LHCN-M2 (cell line): ENCODE data around the gene ZNF236. TPM values are rescaled to one million over a fixed set of nuclear protein-coding genes. Genes with fewer than 3 reads are reported as not detected.
A peak's percentile ranks its signal among the peaks of the same experiment; 100 is the strongest.
"Not testable (repeated sequence)": the region's sequence is repeated elsewhere in the genome, so short reads cannot be mapped to it uniquely, and the experiment has no call there.

ENCODE experiments used
- DNase-seq: peaks from one replicate; pipeline ENCODE4 v3.0.0-alpha.2; 2012; ENCODE audit warnings: low read depth
- polyA plus RNA-seq: library from polyadenylated mRNA; unstranded; fragments of >200 nt; gene quantifications from one replicate; pipeline ENCODE4 v1.2.1, GENCODE V29; 2012; ENCODE audit warnings: missing spikeins
- total RNA-seq: library from RNA; depleted of rRNA; stranded (reverse); fragments of >200 nt; gene quantifications from 2 replicates; pipeline ENCODE4 v1.2.3, GENCODE V29; 2014; rRNA removed

Gene ZNF236
- 5.9 and 6.4 TPM in 2 replicates for total RNA-seq
- 2.5 TPM for polyA plus RNA-seq

DNA sequence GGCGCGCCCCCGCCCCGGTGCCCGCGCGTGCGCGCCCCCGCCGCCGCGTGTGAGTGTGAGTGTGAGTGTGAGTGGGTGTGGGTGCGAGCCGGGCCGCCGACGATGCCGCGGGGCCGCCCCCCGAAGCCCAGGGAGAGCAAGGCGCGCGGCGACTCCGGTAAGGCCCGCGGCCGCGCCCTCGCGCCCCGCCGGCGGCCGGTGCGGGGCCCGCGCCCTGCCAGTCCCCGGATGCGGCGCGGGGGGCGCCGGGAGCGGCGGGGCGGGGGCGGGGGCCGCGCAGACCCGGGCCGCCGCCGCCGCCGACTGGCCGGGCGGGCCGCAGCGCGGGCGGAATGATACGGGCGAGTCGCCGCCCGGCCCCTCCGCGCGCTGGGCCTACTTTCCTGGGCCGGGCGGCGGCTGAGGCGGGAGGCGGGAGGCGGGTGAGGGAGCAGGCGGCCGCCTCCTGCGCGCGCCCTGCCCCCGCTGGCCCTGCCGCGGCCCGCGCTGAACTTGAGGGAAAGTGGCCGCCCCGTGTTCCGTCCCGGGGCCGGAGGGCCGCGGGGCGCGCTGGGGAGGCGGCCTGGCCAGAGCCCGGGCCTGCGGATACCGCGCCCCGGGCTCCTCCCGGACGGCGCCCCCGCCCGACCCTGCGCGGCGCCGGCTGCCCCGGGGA, at the start of gene ZNF236:
Gene ZNF236 (plus strand): TSS at position 52 of the 655 bp plus-strand sequence. CDS start 51 bp downstream, at position 103.
- peak; percentile 63 for DNase-seq

DNA sequence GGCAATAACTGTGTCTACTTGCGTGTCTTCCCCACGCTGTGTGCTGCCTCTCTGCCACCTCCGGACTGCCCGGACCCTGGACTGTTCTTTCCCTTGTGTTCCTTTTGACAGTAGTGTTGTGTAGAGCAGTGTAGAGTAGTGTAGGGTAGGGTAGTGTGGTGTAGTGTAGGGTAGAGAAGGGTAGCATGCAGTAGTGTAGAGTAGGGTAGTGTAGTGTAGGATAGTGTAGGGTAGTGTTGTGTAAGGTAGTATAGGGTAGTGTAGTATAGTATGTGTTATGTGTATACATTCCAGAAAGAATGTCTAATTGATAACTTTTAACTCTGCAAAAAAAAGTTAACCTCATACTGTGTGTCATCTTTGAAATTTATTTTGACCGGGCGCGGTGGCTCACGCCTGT, 49.7 kb upstream of the ZNF236 start:
- no peak for DNase-seq

DNA sequence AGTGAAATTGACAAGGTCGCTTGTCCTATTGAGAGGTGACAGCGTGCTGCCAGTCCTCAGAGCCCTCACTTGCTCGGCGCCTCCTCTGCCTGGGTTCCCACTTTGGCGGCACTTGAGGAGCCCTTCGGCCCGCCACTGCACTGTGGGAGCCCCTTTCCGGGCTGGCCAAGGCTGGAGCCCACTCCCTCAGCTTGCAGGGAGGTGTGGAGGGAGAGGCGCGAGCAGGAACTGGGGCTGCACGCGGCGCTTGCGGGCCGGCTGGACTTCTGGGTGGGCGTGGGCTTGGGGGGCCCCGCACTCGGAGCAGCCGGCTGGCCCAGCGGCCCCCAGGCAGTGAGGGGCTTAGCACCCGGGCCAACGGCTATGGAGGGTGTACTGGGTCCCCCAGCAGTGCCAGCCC, 45.3 kb upstream of the ZNF236 start:
- DNase-seq, result not testable (repeated sequence)

DNA sequence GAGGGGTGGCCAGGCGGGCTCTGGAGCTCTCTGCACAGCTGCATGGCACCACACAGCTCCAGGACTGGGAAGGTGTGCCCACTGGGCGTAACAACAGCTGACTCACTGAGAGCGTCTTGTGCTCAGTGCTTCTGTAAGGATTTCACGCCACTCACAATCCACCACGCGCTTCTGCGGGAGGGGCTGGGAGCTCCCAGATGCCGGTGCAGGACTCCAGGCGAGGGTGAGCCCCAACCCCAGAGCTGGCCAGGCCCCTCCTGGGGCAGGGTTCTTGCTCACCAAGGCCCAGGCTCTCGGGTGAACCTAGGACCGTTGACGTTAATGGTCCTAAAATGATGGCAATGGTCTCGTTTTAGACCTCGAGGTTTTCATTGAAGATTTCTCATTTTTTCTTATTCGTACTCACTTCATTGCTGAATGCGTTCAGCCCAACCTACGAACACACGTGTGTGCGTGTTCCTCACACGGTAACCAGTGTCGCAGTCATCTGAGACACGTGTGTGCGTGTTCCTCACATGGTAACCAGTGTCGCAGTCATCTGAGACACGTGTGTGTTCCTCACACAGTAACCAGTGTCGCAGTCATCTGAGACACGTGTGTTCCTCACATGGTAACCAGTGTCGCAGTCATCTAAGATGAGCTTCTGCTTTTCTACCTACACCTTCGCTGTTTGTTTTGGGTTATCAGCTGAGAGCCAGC, 38.4 kb upstream of the ZNF236 start:
- DNase-seq, result no peak

DNA sequence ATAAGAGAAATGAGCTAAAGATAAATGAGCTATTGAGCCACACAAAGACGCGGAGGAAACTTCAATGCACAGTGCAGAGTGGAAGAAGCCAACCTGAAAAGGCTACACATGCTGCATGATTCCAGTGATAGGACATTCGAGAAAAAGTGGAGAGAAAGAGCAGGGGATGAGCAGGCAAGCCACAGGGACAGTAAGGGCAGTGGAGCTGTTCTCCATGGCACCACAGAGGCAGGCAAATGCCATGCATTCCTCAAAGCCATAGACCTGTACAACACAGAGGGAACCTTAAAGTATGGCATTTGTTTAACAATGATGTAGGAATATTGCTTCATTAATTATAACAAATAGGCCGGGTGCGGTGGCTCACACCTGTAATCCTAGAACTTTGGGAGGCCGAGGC, 36.5 kb upstream of the ZNF236 start:
- DNase-seq, result no peak

DNA sequence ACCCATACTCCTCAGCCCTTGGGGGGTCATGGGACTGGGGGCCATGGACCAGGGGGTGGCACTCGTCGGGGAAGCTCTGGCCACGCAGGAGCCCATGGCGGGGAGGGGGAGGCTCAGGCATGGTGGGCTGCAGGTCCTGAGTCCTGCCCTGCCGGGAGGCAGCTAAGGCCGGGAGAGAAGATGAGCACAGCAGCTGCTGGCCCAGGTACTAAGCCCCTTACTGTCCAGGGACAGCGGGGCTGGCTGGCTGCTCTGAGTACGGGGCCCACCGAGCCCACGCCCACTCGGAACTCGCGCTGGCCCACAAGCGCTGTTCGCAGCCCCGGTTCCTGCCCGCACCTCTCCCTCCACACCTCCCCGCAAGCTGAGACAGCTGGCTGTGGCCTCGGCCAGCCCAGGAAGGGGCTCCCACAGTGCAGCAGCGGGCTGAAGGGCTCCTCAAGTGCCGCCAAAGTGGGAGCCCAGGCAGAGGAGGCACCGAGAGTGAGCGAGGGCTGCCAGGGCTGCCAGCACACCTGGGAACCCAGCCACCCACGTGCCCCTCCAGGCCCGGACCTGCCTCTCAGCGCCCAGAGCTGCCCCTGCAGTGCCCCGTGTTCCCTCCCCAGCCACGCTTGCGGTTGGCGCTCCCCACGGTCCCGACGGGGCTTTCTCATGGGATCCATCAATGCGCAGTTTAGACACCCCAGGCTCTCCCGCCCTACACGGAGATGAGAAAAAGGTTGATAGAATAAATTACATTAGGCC, 33.6 kb upstream of the ZNF236 start:
- DNase-seq, result no peak

DNA sequence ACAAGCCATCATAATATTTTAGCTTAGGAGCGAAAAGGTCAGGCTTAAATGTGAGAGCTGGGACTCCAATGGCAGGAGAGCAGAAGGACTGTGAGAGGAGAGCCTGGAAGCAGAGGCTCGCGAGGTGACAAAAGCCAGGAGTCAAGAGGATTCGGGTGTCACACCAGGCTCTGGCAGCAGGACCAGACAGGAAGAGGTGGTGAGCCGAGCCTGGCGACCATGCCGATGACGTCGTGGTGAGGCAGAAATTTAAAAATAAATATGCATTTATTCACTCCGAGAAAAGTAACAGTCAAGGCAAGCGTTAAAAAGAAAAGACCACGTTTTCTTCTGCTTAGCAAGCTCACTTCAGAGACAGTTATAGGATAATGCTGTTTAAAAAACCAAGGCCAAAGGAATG, 31.3 kb upstream of the ZNF236 start:
- DNase-seq, result no peak

DNA sequence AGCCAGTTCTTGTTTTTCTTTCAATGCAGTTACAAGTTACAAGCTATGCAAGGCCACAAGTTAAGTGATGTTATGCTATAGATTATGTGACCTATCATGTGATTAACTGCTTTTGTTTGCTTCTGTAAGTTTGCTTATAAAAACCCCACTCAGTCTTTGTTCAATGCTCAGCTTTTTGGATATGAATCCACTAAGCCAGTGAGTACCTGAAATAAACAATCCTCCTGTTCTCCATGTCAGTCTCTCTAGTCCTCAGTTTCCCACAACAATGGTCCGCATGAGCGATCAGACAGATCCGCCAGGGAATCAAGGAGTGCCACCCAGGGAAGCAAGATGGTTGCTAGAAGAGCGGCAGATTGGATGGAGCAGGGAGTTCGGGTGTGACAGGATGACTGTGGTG, 30.7 kb upstream of the ZNF236 start:
- DNase-seq, result no peak

DNA sequence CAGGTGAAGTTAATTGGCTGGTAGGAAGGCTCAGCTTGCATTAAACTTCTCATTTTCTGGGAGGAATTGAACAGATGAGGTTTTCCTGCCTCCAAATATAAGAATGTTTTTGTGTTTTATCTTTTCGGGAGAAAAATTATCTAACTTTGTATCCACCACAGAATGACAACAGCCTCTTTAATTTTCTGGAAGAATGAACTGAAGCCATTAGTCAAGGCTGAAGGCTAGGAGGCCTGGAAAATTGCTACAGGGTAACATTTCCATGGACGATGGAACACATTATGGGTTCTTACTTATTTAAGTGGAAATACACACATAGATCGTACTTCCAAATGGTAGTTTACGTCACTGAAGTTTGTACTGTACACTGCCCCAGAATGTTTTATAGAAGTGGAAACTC, 28.0 kb upstream of the ZNF236 start:
- no peak for DNase-seq

DNA sequence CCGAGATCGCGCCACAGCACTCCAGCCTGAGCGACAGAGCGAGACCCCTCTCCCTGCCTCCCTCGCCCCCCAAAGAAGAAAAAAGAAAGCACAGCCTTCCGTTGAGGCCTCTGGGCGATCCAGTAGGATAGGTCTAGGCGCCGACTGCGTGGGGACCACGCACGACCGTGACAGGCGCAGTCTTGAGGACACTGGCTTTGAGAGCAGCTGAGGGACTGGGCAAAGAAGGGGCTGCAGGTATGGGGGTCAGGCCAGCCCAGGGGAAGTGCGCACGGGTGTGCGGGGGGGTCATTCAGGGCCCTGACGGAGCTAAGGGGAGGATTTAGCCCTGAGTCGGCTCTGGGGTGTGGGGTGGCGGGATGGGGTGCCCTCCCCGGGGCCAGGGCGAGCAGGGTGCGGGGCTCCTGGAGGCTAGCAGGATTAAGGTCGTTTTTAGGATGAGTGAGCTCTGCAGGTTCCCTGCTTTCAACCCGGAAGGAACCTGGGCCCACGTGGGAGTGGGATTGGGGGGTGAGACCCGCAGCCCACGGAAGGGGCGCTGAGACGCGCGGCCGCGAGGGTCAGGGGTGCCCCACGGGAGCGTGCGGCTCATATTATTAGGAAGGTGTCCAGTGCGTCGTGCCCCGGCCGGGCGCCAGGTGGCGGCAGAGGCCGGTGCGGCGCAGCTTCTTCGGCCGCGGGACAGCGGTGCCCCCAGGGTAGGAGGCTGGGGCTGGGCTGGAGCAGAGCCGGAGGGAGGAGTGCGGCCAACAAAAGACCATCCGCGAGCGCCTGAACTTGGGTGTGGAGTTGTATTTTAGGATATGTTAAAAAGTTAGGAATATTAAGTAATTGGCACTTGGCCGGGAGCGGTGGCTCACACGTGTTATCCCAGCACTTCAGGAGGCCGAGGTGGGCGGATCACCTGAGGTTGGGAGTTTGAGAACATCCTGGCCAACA, 20.5 kb upstream of the ZNF236 start:
- peak; percentile 23 for DNase-seq

DNA sequence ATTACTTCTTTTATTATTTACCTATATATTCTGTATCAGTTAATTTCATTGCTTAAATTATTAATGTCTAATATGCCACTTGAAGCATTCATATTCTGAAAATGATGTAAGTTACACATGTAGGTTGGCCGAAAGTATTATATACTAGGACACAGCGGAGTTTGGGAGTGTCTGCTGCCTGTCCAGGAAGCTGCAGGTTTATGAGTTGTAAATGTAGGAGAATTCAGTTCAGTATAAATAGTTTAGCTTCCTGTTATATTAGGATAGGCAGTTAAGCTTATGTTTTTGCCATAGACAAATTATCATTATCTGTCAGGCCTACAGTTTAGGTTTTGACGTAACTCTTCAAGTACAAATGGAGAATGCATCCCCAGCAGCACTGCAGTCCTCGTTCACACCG, 18.9 kb upstream of the ZNF236 start:
- no peak for DNase-seq

DNA sequence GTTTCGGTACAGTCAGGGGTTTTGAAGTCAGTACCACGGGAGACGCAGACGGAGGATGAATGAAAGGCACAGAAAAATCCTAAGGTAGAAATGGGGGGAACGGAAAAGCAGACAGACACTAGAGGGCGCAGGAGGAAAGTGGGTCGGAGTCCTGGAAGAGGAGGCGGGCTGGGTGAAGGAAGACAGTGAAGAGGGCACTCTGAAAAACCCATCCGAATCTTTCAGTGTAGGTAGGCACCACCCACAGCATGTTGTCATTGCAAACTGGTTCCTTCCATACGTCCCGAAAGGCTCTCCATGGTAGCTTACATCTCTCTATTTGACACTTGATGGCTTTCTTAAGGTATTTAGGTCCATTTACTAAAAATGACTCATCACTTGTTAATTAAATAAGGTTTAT, 18.5 kb upstream of the ZNF236 start:
- DNase-seq, result peak; percentile 46

DNA sequence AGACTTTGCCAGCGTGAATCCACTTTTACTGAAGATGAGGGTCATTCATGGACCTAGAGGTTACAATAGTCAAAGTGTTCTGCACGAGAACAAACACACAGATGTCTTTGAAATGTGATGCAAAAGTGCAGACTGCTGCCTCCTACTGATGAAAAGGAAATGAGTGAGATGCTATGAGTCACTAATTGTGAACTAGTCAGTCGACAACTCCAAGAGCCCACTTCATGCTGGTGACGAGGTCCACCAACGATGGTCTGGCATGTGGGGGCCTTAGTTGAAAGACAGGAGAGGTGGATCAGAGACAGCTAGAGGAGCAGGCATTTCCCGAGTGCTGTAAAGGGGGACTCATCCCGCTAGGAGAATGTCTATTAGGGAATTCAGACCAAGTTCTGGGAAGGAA, 17.1 kb upstream of the ZNF236 start:
- peak; percentile 44 for DNase-seq

DNA sequence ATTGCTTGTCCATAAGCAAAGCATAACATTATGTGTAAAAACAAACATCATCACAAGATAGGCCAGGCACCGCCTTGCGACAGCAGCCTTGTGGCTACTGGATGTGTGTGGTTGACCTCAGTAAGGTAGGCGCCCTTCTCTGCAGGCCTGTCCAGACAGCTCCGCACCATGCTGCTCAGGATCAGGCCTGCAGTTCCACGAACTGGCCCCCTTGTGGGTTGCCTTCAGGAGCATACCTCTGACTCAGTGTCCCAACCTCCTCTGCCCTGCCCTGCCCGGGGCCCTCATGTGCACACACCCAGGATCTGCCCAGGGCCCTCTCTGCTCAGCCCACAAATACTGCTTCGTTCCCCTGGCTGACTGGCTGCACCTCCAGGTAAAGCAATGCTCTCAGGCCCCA, 16.1 kb upstream of the ZNF236 start:
- no peak for DNase-seq

DNA sequence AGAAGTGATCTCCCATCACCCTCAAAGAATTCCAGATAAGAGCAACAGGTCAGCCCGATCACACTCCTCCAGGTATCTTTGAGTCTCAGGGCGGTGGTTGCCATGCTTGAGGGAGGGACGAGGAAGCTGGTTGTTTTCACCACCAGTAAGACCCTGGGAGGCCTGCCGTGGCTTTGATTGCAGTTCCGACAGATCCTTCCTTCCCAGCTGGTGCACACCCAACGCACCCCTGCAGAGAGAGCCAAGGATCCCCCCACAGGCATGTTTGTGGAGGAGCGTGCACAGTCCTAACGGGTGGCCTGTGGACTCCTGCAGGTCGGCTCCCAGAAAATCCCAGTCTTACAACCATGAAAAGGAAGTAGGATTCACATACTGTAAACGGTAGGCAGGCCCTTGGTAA, 13.8 kb upstream of the ZNF236 start:
- DNase-seq, result no peak

DNA sequence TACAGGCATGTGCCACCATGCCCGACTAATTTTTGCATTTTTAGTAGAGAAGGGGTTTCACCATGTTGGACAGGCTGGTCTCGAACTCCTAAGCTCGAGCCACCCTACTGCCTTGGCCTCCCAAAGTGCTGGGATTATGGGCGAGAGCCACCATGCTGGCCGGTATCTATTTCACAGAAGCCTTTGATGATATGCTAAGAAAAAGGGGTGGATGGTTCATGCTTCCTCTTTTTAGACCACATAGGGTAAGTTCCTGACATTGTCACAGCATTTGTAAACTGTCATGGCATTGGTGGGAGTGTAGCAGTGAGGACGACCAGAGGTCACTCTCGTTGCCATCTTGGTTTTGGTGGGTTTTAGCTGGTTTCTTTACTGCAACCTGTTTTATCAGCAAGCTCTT, 10.8 kb upstream of the ZNF236 start:
- not testable (repeated sequence) for DNase-seq

DNA sequence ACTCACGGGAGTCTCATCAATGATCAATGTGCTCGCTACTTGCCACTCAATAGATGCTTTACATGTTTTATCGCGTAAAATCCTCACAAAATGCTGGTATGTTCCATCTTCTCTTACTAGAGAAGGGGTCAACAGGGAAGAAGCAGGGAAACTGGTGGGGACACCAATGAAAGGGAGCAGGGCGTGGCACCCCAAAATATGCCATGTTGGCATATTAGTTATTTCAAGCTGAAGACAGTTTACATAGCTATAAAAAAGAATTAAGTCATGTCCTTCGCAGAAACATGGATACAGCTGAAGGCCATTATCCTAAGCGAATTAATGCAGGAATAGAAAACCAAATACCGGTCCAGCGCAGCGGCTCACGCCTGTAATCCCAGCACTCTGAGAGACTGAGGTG, 8.1 kb upstream of the ZNF236 start:
- no peak for DNase-seq

DNA sequence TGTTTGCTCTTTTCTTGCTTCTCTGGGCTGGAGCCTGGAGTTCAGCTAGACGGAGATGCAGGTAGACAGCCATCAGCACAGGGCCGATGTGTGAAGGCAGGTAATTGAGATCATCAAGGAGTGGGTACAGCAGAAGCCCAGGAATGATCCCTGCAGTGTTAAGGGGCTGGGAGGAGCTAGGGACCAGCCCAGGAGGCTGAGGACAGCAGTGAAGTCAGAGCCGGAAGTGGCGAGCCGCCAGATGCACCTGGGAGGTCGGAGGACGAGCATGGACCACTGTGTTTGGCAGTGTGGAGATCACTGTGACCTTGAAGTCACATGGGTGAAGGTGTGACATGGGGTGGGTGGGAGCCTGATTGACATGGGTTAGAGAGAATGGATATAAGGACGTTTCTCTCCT, 6.2 kb upstream of the ZNF236 start:
- DNase-seq, result no peak

DNA sequence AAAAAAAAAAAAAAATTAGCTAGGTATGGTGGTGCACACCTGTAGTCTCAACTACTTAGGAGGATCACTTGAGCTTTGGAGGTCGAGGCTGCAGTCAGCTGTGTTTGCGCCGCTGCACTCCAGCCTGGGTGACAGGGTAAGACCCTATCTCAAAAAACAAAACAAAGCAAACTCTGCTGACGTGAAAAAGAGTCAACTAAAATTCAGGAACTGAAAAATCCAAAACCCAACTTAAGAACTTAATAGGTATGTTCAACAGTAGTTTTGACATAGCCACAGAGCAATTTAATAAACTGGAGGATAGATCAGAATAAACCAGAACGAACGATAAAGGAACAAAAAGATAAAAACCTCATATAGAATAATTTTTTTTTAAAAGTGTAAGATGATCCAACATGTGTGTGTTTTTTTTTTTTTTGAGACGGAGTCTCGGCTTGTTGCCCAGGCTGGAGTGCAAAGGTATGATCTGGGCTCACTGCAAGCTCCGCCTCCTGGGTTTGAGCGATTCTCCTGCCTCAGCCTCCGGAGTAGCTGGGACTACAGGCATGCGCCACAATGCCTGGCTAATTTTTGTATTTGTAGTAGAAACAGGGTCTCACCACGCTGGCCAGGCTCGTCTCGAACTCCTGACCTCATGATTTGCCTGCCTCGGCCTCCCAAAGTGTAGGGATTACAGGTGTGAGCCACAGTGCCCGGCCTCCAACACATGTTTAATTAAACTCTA, 4.3 kb upstream of the ZNF236 start:
- no peak for DNase-seq

DNA sequence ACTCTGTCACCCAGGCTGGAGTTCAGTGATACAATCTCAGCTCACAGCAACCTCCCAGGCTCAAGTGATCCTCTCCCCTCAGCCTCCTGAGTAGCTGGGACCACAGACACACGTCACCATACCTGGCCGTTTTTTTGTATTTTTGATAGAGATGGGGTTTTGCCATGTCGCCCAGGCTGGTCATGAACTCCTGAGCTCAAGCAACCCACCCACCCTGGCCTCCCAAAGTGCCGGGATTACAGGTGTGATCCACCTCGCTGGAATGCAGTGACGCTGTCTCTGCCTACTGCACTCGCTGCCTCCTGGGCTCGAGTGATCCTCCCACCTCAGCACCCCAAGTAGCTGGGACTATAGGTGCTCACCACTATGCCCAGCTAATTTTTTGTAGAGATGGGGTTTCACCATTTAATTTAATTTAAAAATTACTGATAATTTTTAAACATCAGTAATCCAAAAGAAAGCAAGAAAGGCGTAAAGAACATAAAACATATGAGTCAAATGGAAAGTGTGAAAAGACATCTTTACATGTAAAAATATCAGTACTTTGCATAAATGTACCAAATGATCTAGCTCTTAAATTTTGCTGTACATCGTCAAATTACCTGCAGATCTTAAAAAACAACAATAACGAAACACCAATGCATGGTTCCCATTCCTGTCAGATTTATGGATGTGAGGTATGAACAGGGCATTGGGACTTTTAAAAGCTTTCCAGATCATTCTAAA, 2.8 kb upstream of the ZNF236 start:
- DNase-seq, result no peak
